Suprapubic skin (tissue), 3 donors: ENCODE measurements around the gene FRMD3.

Experiments used
- CTCF ChIP-seq, 2 donors: fragments of 200-600 bp in 1 of 2; fragments of 450-650 bp in 1 of 2; sonication (generic) in 1 of 2; IDR thresholded peaks; one replicate each; pipeline ENCODE4 v1.5.1; 2016 to 2019; ENCODE audit warnings: antibody characterized with exemption in 2 of 2, mild to moderate bottlenecking in 1 of 2, moderate library complexity in 1 of 2
- EP300 ChIP-seq: sonication (generic); formaldehyde crosslinking; IDR thresholded peaks from one replicate; pipeline ENCODE4 v1.6.1; 2017; ENCODE audit warnings: antibody characterized with exemption
- POLR2A ChIP-seq, 2 donors: fragments of 450-650 bp; IDR thresholded peaks; one replicate each; pipeline ENCODE4 v1.6.1; 2017; ENCODE audit warnings: antibody characterized with exemption in 2 of 2, mild to moderate bottlenecking in 2 of 2, moderate library complexity in 2 of 2

GRCh38 chr9:83405759-83406158, 132.4 kb downstream of the FRMD3 start:
- TF ChIP-seq POLR2A (IDR thresholded peaks at IDR 0.05) (no peak), CTCF (IDR thresholded peaks at IDR 0.05) (no peak), EP300 (no peak)
